ENCODE data around the gene NR2F1.

Gene NR2F1

GRCh38 chr5:93642526-93642925 is 59.5 kb downstream of the NR2F1 start:
- no peak for TF ChIP-seq BACH2 (CRISPR knock-in tag; IDR thresholded peaks at IDR 0.05; ENCODE audit: borderline replicate concordance)
- TF ChIP-seq RARB (CRISPR knock-in tag; IDR thresholded peaks at IDR 0.05): no peak
- no peak for TF ChIP-seq CSRNP3 (CRISPR knock-in tag; IDR thresholded peaks at IDR 0.05)
- no peak for TF ChIP-seq ESRRG (CRISPR knock-in tag; IDR thresholded peaks at IDR 0.05)
- no peak for TF ChIP-seq ZNF70 (CRISPR knock-in tag; IDR thresholded peaks at IDR 0.05)
- no peak for TF ChIP-seq PATZ1 (CRISPR knock-in tag; IDR thresholded peaks at IDR 0.05; ENCODE audit: borderline replicate concordance)
- ATAC-seq: no peak

All from SK-N-SH treated with all-trans-retinoic acid at 6 μM for 48 hours (cell line).